Measurements from ENCODE around the gene INKA2.

- TF ChIP-seq CTCF (IDR thresholded peaks at IDR 0.05; ENCODE audit: poor library complexity) (no peak), EZH2 (IDR thresholded peaks at IDR 0.05; ENCODE audit: borderline replicate concordance) (no peak), EZH2phosphoT487 (IDR thresholded peaks at IDR 0.05; ENCODE audit: low read depth, severe bottlenecking, unreplicated experiment) (no peak)
Measured at GRCh38 chr1:111719674-111720132, 19.5 kb downstream of the INKA2 start.
